AG20443 (cell line): ENCODE data around the gene FAT4.

Source experiments
- DNase-seq: peaks from one replicate; pipeline ENCODE4 v3.0.0; 2012; ENCODE audit warnings: low spot score, mixed read lengths

Gene FAT4

DNA sequence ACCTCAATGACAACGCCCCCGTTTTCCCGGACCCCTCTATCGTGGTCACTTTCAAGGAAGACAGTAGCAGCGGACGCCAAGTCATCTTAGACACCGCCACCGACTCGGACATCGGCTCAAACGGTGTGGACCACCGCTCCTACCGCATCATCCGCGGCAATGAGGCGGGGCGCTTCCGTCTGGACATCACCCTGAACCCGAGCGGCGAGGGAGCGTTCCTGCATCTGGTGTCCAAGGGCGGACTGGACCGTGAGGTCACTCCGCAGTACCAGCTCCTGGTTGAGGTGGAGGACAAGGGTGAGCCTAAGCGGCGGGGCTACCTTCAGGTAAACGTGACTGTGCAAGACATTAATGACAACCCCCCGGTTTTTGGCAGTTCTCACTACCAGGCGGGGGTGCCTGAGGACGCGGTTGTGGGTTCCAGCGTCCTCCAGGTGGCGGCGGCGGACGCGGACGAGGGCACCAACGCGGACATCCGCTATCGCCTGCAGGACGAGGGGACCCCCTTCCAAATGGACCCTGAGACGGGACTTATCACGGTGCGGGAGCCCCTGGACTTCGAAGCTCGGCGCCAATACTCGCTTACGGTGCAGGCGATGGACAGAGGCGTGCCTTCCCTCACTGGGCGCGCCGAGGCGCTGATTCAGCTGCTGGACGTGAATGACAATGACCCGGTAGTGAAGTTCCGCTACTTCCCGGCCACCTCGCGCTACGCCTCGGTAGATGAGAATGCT, 2.2 kb downstream of the FAT4 start:
- DNase-seq: peak; percentile 54

DNA sequence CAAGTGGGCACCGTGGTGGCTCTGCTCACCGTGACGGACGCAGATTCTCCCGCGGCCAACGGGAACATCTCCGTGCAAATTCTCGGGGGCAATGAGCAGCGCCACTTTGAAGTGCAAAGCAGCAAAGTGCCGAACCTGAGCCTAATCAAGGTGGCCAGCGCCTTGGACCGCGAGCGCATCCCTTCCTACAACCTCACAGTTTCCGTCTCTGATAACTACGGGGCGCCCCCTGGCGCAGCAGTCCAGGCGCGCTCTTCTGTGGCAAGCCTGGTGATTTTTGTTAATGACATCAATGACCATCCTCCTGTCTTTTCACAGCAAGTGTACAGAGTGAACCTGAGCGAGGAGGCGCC, 2.7 kb downstream of the FAT4 start:
- peak; percentile 55 for DNase-seq

DNA sequence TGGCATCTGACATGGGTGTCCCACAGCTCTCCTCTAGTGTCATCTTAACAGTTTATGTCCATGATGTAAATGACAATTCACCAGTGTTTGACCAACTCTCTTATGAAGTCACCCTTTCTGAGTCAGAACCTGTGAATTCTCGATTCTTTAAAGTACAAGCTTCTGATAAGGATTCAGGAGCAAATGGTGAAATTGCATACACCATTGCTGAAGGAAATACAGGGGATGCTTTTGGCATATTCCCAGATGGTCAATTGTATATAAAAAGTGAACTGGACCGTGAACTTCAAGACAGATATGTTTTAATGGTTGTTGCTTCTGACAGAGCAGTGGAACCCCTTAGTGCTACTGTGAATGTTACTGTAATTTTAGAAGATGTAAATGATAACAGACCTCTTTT, 4.6 kb downstream of the FAT4 start:
- DNase-seq: no peak

DNA sequence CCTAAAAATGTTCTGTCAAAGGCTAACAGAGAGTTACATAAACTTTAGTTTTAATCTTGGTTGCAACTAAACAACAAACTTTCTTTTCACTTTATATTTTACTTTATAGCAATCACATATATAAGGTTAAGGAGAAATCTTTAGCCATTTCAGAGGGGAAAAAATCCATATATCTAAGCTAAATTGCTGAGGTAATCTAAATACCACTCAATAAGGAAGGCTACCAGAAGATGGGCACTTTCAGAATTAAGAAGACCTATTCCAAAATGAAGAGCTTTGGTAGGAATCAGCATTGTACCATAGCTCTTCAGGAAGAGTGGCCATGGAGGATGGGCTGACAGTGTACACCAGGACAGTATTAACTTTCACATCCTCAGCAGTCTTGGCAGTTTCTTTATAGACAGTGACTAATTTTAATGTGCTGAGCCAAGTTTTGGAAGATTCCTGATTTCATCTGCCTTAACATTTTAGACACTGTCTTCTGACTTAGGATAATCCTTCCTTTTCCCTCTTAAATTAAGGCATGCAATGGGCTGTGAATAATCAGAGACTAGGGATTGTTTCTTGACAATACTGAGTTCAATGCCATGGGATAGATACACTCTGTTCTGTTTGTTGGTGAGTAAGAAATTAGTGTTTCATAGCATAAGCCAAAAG, 7.1 kb downstream of the FAT4 start:
- peak; percentile 64 for DNase-seq

DNA sequence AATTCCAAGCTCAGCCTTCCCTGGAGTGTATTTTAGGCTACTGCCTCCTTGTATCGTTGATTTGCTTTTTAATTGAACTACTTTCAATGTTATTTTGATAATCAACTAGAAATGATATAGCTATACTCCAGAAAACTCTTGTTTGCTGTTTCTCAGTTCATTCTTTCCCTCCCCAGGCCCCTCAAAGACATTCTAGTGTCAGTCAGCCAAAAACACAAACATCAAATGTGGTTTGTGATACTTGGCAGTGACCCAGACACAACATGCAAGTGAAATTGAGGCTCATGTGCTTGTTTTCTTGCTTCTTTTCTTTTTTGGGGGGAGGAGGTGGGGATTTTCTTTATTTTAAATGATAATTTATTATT, 7.6 kb downstream of the FAT4 start:
- peak; percentile 7 for DNase-seq

DNA sequence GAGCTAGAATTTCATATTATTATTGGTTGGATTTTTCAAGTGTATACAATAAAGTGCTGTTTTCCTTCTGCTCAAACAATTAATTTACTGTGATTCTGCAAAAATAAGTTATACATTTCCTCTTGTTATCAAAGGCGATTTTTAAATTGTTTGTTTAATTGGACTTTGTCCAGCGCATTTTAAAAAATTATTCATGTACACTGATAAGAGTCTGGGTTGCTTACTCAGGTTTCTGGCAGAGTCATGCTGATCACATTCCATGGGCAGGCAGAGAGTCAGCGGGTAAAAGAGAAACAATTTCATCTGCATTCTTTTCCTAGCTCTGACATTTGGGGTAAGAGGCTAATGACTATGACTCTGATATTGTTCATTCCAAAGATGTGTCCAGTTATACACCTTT, 8.9 kb downstream of the FAT4 start:
- DNase-seq: peak; percentile 57

DNA sequence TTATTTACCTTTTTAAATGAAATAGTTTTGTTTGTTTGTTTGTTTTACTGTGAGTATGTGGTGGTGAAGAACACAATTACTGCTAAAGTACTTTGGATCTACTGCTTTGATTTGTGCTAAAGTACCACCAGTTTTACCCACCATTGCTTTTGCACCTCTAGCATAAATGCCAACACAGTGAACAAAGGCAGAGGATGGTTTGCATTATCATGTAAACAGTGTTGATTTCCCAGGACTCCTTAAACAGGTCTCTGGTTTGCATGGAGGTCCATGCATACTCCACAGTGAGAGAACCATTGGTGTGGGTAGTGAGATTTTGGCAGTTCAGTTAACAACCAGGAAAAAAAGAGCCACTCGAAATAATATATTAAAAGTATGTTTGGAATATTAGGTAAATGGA, 11.0 kb downstream of the FAT4 start:
- no peak for DNase-seq

DNA sequence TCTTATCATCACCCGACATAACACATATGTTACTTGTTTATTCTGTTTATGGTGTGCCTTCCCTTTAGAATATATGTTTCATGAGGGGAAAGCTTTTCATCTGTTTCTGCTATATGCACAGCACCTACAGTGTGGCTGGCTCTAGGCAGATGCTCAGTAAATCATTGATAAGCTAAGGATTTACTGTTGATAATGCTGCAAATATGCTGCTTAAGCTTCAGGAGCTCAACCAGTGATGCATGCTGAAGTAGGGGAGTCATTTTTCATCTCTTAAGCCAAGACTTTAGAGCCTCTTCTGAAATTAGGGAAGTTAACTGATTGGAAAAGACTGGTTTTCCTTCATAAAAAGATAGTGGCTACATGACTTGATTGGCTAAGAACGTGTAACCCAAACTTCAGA, 16.4 kb downstream of the FAT4 start:
- no peak for DNase-seq

DNA sequence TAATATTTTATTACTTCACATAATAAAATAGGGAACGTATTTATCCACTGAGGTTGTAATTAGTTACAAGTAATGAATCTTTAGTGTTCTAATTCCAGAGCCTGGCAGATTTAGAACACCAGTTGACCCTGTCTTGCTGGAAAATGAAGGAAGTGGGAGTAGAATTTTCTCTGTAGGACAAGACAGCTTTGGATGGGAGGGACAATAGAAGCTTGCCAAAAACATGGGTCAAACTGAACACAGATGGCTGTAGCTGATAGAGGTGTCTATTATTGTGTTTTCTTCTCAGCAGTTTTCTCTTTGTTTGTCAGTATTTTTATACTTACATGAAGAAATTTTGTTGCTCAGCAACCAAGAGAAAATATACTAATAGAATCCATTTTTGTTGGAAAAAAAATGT, 20.2 kb downstream of the FAT4 start:
- no peak for DNase-seq

DNA sequence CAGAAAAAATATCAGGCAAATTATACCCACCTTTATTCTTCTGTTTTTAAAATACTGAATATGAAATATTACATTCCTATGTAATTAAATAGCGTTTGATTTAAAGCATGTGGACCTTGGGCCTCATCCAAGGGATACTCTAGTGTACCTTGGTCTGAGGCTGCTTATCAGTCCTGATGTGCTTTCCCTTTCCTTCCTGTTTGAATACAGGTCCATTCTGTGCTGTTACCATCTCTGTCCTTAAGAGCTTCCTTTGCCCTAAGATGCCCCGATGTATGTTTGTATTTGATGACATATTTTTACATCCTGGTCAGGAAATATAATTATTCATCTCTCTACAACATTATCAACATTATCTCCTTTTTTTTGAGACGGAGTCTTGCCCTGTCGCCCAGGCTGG, 24.1 kb downstream of the FAT4 start:
- DNase-seq: no peak

DNA sequence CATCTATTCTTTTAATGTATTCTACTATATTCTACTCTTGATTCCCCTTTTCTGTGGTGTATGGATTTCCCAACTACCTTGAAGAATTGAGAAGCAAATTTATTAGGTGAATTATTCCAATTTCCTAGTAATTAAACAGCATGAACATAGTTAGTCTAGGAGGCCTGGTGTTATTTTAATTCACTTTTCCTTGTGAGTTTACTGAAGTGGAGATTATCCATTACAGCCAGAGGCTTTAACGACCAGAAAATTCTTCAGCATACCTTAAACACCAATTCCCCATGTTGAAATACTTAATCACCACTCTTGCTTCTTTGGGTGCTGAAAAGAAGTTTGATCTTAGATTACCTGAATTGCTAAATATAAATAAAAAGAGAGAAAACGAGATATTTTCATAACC, 29.4 kb downstream of the FAT4 start:
- DNase-seq: no peak

DNA sequence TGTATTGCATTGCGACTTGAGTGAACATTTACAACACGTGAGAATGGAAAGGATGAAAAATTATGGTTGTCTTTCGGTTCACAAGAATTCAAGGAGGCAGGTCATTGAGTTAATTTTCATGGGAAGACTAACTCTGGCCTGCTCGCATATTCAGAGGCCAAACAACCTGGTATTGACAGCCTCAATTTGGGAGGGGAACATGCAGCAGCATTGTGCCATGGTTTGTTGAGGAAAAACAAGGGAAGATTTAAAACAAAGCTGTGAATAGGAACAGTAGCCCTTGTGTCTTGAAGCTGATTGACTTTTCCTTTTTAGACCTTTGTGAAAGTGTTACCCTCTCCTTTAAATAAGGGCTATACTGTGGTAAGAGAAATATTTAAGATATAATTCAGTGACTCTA, 31.9 kb downstream of the FAT4 start:
- no peak for DNase-seq

DNA sequence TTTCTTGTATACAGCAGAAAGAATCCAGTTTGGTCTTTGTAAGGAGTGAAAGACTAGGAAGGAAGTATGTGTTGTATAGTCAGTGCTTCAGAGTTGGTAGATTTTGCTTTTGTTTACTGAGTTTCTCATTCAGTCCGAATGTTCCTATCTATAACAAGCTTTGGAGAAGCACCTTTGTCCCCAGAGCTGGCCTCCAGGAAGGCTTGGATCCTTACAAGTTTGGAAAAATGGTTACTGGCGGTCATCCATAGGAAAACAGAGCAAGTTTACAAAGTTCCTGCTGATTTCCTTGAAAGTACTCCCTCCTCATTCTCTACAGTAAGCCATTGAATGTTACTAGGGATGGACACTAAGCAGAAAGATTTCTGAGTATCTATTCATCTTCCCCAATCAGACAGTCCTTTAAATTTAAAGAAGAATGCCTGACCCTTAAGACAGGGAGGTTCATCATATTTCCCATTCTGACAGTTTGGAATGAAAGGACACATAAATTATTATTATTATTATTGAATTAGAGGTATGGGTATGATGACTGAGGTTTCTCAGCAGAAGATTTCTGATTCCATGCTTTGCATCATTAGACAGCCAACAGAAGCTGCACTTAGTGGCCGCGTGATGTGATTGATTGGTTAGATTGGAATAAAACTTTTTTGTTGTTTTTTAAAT, 35.8 kb downstream of the FAT4 start:
- no peak for DNase-seq

DNA sequence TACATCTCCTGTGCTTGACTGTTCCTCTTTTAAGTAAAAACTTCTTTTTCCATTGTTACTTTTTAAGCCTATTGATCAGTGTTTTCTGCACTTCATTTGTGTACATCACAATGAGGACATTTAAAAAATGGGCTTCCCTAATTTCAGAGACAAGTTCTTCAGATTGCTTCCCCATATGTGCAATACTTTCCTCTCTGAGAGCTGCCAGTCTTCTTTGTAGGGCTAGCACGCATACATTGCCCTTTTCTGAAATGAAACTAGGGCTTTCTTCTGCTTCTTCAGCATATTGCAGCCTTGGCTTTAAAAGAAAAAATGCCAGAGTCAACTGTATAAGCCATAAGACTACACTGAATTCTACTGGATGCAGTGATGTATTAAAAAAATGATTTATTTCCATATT, 37.8 kb downstream of the FAT4 start:
- no peak for DNase-seq

DNA sequence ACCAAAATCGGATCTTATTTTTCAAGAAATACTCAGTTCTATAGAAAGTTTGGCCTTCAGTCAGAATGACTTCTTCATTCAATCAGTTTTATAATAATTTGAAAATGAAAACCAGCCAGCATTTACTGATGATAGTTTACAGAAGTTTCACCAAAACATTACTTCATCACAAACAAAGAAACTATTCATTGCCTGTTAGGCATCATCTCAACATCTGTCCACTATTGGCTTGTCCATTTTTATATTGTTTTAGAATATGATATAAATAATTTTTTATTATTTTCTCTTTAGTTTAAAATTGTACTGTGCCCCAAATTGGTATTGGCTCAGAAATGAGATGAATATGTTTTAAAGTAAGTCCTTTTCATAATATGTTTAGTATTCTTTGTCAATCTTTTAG, 38.4 kb downstream of the FAT4 start:
- DNase-seq: no peak

DNA sequence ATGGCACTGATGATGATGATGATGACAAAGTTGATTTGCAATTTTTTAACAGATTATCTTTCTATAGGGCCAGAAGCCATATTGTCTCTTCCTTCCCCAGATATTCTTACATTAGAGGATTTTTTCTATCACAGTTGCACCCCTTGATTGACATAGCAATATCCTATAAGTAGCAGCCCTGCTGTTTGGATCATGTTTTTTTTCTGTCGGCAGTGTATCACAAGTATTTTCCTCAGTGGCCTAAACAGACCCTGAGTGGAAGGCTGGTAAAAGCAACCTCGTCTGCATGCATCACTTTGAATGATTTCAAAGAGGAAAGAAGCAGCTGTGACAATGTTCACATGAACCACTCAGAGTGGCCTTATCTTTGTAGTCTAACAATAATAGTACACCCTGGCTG, 41.0 kb downstream of the FAT4 start:
- no peak for DNase-seq

DNA sequence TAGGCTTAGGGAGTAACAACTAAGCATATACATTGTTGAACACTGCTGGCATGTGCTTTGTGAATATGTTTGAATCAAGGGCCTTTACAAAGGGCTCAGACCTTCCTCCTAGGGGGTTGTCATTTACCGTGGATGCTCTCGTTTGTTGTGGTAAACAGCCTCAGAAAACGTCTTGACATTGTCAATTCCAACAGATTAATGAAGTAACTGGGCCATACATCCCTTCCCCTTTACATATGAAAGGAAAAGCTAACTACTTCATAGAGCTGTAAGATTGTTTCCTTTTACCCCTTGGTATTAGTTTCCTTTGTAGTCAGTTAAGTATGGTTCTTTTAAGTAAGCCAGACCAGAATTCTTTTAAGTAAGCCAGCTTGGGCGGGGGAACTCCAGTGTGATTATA, 42.9 kb downstream of the FAT4 start:
- DNase-seq: no peak

DNA sequence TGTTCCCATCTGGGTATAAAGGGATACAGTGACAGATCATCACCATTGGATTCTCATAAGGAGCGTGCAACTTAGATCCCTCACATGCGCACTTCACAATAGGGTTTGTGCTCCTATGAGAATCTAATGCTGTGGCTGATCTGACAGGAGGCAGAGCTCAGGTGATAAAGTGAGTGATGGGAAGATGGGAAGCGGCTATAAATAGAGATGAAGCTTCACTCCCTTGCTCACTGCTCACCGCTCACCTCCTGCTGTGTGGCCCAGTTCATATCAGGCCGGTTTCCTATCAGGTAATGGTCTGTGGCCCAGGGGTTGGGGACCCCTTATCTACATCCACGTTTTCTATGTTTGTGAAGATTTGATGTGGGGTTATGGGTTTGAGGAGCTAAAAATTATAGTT, 43.7 kb downstream of the FAT4 start:
- DNase-seq: no peak

DNA sequence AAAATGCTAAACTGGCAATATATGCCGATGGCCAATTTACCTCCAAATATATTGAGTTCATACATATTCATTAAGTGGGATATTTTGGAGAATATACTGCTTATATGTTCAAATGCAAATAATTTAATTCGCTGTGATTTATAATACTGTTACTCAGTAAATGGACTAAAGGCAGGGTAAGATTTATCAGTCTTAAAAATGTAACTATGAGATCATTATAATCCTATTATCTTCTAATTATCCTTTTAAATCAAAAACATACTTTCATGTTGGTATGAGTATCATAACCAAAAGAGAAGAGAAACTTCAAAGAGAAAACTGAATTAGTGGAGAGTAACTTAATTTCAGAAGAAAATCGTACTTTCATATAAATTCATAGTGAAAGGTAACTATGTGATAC, 44.6 kb downstream of the FAT4 start:
- DNase-seq: no peak

DNA sequence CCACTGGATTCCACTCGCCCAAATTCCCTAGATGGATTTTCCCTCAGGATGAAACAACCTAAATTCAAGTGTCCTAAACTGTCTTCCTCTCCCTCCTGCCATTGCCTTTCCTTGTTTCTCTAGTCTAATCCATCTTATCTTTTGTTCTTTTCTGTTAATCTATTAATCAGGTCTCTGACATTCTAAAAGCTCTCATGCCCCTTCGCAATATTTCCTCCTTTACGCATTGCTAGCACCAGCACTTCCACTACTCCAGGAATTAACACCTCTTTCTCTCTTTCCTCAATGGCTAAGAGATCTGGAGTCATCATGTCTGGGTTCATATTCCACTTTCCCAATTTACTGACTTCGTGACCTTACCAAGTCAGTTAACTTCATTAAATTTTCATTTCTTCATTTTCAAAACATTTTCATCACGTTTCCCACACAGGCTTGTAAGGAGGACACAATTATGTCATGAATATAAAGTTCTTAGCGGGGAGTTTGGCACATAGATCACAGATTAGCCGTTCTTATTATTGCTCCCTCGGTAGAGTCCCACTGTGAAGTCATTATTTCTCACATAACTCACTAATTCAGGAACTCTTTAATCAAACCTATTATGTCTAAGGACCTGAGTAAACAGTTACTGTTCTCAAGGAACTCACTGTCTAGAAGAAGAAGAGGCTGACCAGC, 45.3 kb downstream of the FAT4 start:
- no peak for DNase-seq

DNA sequence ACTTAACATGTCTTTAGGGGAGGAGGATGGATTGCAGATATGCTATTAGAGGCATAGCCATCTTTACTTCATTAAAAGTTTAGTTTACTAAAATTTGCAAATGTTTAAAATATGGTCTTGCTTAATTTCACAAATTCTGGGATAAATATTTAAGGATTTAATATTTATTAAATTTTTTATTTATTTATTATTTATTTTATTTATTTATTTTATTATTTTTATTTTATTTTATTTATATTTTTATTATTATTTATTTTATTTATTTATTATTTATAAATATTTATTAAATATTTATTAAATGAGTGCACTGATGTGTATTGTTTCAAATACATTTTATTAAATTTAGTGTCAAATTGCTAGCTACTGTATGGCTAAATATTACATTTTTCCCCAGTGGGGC, 46.0 kb downstream of the FAT4 start:
- DNase-seq: no peak
